CD4-positive, alpha-beta T cell (primary cell): ENCODE measurements around the gene IL17RE. TPM values are rescaled to one million over a fixed set of nuclear protein-coding genes. Genes with fewer than 3 reads are reported as not detected.

Experiments
- ATAC-seq: fragments of 200-7000 bp; cut with Tn5 transposase; one replicate; pipeline ENCODE4 v1.10.0; 2022; ENCODE audit warnings: mild to moderate bottlenecking; ENCODE audit not compliant: poor library complexity
- CTCF ChIA-PET: fragments of 350-600 bp; sonication (Branson Sonifier 250); formaldehyde crosslinking; loops from one replicate; lab custom pipeline; 2021; ENCODE audit warnings: antibody characterized with exemption, inconsistent platforms; lab: Charles Lee
- POLR2A ChIA-PET: fragments of 350-600 bp; sonication (Branson Sonifier 250); formaldehyde crosslinking; loops from one replicate; lab custom pipeline; 2021; ENCODE audit warnings: antibody characterized with exemption, inconsistent platforms; lab: Charles Lee
- DNase-seq, 14 experiments: peaks; one replicate each; pipeline ENCODE4 v3.0.0-alpha.2; 2013 to 2020; ENCODE audit warnings: mixed read lengths in 2 of 14
- H3K27ac ChIP-seq, 2 donors: one replicate each; pipeline versions ENCODE4 v1.5.1 to v1.7.0; 2013; ENCODE audit warnings: low read length in 2 of 2, low read depth in 1 of 2, mild to moderate bottlenecking in 1 of 2
- H3K27me3 ChIP-seq, 2 experiments: 1 replicate in 1 of 2; 2 replicates in 1 of 2; pipeline versions ENCODE4 v1.6.1 to v1.7.0; 2013; ENCODE audit warnings: low read length in 2 of 2, control low read depth in 1 of 2, mild to moderate bottlenecking in 1 of 2, moderate library complexity in 1 of 2; ENCODE audit not compliant: insufficient read depth in 2 of 2, control insufficient read depth in 1 of 2
- H3K36me3 ChIP-seq: one replicate; pipeline ENCODE4 v1.6.1; 2013; ENCODE audit warnings: low read length, control low read depth; ENCODE audit not compliant: insufficient read depth
- H3K4me1 ChIP-seq: one replicate; pipeline ENCODE4 v1.6.1; 2013; ENCODE audit warnings: low read length, control low read depth; ENCODE audit not compliant: insufficient read depth
- H3K4me3 ChIP-seq: one replicate; pipeline ENCODE4 v1.5.1; 2013; ENCODE audit warnings: mild to moderate bottlenecking, low read length, moderate library complexity
- H3K9me3 ChIP-seq, 2 experiments: 1 replicate in 1 of 2; 2 replicates in 1 of 2; pipeline versions ENCODE4 v1.6.1 to v1.7.0; 2013; ENCODE audit warnings: low read length in 2 of 2, mild to moderate bottlenecking in 2 of 2, control low read depth in 1 of 2, moderate library complexity in 1 of 2; ENCODE audit not compliant: control insufficient read depth in 1 of 2, insufficient read depth in 1 of 2
- H3K27ac Mint-ChIP-seq: one replicate; pipeline ENCODE4 v1.8.0; 2020; ENCODE audit warnings: mixed read lengths
- H3K27me3 Mint-ChIP-seq: one replicate; pipeline ENCODE4 v1.8.0; 2021; ENCODE audit warnings: mixed read lengths
- H3K36me3 Mint-ChIP-seq: one replicate; pipeline ENCODE4 v1.8.0; 2021; ENCODE audit warnings: low read depth, mixed read lengths
- H3K4me1 Mint-ChIP-seq: one replicate; pipeline ENCODE4 v1.8.0; 2021; ENCODE audit warnings: low read depth, mixed read lengths
- H3K4me3 Mint-ChIP-seq: one replicate; pipeline ENCODE4 v1.8.0; 2020; ENCODE audit warnings: mild to moderate bottlenecking, mixed read lengths
- H3K9me3 Mint-ChIP-seq: one replicate; pipeline ENCODE4 v1.8.0; 2020; ENCODE audit warnings: mixed read lengths
- CTCF ChIP-seq: fragments of 200-600 bp; IDR thresholded peaks from one replicate; pipeline ENCODE4 v1.8.0; 2022; ENCODE audit warnings: antibody characterized with exemption, mild to moderate bottlenecking
- intact Hi-C, 2 experiments: fragments of 100-400 bp; cut with DNase I in 1 of 2; cut with micrococcal nuclease in 1 of 2; formaldehyde crosslinking; loops; one replicate each; pipeline versions ENCODE4 v1.15.1 to v1.9.0; 2023 to 2025; cut with DNase I, micrococcal nuclease
- total RNA-seq, 174 experiments: library from RNA in 2 of 174; stranded (reverse) in 2 of 174; gene quantifications; one replicate each; pipeline ENCODE4 v1.2.3 and lab custom pipeline; 2021 to 2026

The IL17RE gene
- total RNA-seq, 2 experiments from 2014 or later, result 1.4 to 1.6 TPM

DNA sequence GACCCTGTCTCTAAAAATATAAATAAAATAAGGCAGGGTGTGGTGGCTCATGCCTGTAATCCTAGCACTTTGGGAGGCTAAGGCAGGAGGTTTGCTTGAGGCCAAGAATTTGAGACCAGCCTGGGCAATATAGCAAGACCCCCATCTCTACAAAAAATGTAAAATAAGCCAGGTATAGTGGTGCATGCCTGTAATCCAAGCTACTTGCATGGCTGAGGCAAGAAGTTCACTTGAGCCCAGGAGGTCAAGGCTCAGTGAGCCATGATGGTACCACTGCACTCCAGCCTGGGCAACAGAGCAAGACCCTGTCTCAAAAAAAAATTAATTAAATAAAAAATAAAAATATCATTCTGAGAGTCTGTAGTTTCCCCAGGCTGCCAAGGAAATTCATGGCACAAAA, 16.3 kb upstream of the IL17RE start:
- ChIA-PET CTCF (interaction anchor here (1.1 kb wide), 1 partner anchor 46 kb away, joined by 3 read pairs; no protein-coding TSS in a partner anchor), POLR2A (no interaction called here)
- H3K27me3 ChIP-seq, result no peaks in the 10 kb centered on the region

GRCh38 chr3:9887480-9887879, 15.2 kb upstream of the IL17RE start:
- Mint-ChIP-seq H3K27ac (no peak overlapping the region), H3K9me3 (no peaks in the 10 kb centered on the region), H3K36me3 (peaks cover 17% of the 10 kb centered on the region), H3K27me3 (no peaks in the 10 kb centered on the region), H3K4me3 (no peak overlapping the region), H3K4me1 (peaks cover 23% of the 10 kb centered on the region)
- ATAC-seq, result no peak
- Histone ChIP-seq H3K36me3 (peaks cover 3% of the 10 kb centered on the region), H3K4me3 (no peak overlapping the region), H3K27ac (no peak overlapping the region), H3K4me1 (peaks cover 15% of the 10 kb centered on the region), H3K27me3 (no peaks in the 10 kb centered on the region), H3K9me3 (no peaks in the 10 kb centered on the region)
- DNase-seq, result no peak
- no peak for TF ChIP-seq CTCF
- ChIA-PET CTCF (no interaction called here), POLR2A (no interaction called here)
- intact Hi-C loops, result loop anchor here in 1 of 2 experiments (5.0 kb wide), 2 partner anchors 140 to 155 kb away; partner anchors contain the start of genes BRPF1 and FANCD2

More for the DNA sequence above, 16.3 kb upstream of the IL17RE start:
- no peaks in the 10 kb centered on the region for H3K9me3 ChIP-seq
- no peak for DNase-seq
- no peak for ATAC-seq
- peaks cover 4% of the 10 kb centered on the region for H3K4me1 ChIP-seq
- H3K4me3 ChIP-seq, result no peak overlapping the region
- Mint-ChIP-seq H3K27ac (no peak overlapping the region), H3K27me3 (no peaks in the 10 kb centered on the region), H3K4me3 (no peak overlapping the region), H3K36me3 (peaks cover 14% of the 10 kb centered on the region), H3K9me3 (no peaks in the 10 kb centered on the region), H3K4me1 (peaks cover 14% of the 10 kb centered on the region)
- no peak for TF ChIP-seq CTCF
- no peaks in the 10 kb centered on the region for H3K36me3 ChIP-seq
- H3K27ac ChIP-seq, result no peak overlapping the region
- intact Hi-C loops, result loop anchor here in 1 of 2 experiments (5.0 kb wide), 2 partner anchors 141 to 154 kb away; partner anchors contain the start of genes BRPF1 and FANCD2

- no peak for DNase-seq
- H3K4me3 ChIP-seq, result no peak overlapping the region
- no peaks in the 10 kb centered on the region for H3K27me3 Mint-ChIP-seq
- intact Hi-C loops, result loop anchor here in 1 of 2 experiments (5.0 kb wide), 2 partner anchors 139 to 156 kb away; partner anchors contain the start of genes BRPF1 and FANCD2
- peaks cover 27% of the 10 kb centered on the region for H3K36me3 Mint-ChIP-seq
- TF ChIP-seq CTCF, result no peak
- H3K27ac ChIP-seq, result no peak overlapping the region
- no peaks in the 10 kb centered on the region for H3K9me3 ChIP-seq
- H3K4me1 Mint-ChIP-seq, result peaks cover 34% of the 10 kb centered on the region
- no peaks in the 10 kb centered on the region for H3K27me3 ChIP-seq
- peaks cover 13% of the 10 kb centered on the region for H3K36me3 ChIP-seq
- peaks cover 16% of the 10 kb centered on the region for H3K4me1 ChIP-seq
- no peaks in the 10 kb centered on the region for H3K9me3 Mint-ChIP-seq
- H3K4me3 Mint-ChIP-seq, result peak overlapping the region; percentile 51
- ChIA-PET POLR2A (interaction anchor here (3.7 kb wide), 1 partner anchor 44 kb away, joined by 98 read pairs; the partner anchor contains the start of gene CRELD1), CTCF (interaction anchor here (1.3 kb wide), 1 partner anchor 44 kb away, joined by 3 read pairs; the partner anchor contains the start of gene CRELD1)
- no peak for ATAC-seq
- peak overlapping the region; percentile 3 for H3K27ac Mint-ChIP-seq
Measured at GRCh38 chr3:9888540-9888939, 14.1 kb upstream of the IL17RE start.
